ENCODE results near the gene TMEM212.
"Not testable (repeated sequence)": the region's sequence is repeated elsewhere in the genome, so short reads cannot be mapped to it uniquely, and the experiment has no call there.

The TMEM212 gene

GRCh38 chr3:171892457-171892856 lies 49.3 kb downstream of the TMEM212 start:
- no peak for DNase-seq (ENCODE audit: low spot score)

DNA sequence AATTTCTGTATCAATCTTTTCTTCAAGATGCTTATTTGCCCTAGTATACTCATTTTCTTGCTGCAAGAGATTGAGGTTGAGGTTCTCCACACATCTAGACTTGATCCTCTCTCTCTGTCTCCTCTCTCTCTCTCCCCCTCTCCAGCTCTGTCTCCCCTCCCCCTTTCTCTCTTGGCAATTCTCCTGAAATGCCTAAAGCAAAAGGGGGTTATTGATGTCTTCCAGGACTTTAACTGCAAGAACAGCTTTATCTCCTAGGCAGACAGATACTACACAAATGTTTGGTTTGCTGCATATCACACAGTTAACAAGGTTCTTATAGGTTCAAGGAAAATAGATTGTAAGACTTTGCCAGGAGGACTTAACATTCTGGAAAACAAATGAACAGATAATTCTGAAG lies 52.1 kb downstream of the TMEM212 start:
- no peak for DNase-seq (ENCODE audit: low spot score)

GRCh38 chr3:171895900-171896299 lies 52.8 kb downstream of the TMEM212 start:
- DNase-seq (ENCODE audit: low spot score) = no peak

GRCh38 chr3:171896316-171896715 lies 53.2 kb downstream of the TMEM212 start:
- DNase-seq (ENCODE audit: low spot score) = no peak

DNA sequence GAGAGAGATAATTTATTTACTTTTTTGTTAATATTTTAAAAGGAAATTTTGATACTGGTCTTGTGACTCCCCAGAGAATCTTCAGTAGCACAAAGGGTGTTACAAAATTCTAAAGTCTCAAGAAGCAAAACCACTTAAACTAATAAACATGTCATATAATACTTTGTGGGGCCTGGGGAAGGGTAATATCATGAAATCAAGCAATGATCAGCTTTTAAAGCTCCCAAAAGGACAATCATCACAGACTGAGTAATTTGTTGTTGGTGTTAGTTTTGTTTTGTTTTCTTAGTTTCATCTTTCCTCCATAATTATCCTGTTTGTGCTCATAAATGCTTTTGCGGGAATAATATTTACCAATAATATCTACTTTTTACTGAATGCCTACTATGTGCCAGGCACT lies 55.0 kb downstream of the TMEM212 start:
- DNase-seq (ENCODE audit: low spot score) = no peak

DNA sequence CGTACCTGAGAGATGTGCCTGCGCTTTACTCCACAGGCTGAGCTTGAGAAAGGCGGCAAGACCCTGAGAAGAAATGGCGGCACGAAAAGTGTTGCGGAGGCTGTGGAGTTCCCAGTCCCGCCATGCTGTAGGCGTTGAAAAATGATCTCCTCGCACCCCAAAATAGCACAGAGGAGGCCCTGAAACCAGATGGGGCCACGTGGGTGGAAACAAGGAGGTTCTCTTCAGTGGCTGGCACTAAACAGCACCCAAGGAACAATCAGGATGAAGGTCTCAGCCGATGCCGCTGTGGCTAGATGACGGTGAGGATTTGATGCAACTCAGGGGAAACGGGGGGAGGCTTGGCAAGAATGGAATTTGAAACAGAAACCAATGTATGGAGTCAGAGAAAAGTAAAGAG lies 57.3 kb downstream of the TMEM212 start:
- DNase-seq (ENCODE audit: low spot score) = no peak

DNA sequence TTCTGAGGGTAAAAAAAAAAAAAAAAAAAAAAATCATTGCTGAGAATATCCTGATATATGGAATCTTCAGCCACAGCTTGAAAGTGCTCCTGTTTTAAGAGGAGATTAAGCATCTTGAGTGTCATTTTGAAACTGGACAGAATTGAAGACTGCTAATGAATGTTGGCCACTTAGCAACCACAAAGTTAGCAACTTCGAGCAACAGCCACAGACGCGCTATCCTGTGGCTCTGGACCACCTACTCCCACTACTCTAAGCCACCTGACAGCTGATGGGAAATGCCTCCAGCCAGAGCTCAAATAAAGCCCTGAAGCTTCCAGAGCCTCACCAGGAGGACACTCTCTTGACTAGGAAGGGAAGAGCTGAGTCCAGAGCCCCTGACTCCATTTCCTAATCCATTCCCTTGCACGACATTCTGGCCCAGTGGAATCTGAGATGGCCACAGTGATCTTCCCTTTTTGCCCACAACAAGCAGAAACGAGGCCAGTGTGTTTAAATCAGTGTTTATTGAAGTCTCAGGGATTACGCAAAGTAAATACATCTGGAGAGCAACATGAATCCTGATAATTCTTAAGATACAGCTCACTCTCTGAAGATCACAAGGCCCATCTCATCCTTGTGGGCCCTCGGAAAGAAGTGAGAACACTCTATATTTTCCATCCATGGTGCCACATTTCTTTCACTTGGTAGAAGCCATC lies 58.6 kb downstream of the TMEM212 start:
- DNase-seq (ENCODE audit: low spot score) = no peak

GRCh38 chr3:171904829-171905228 lies 61.7 kb downstream of the TMEM212 start:
- DNase-seq (ENCODE audit: low spot score) = no peak

DNA sequence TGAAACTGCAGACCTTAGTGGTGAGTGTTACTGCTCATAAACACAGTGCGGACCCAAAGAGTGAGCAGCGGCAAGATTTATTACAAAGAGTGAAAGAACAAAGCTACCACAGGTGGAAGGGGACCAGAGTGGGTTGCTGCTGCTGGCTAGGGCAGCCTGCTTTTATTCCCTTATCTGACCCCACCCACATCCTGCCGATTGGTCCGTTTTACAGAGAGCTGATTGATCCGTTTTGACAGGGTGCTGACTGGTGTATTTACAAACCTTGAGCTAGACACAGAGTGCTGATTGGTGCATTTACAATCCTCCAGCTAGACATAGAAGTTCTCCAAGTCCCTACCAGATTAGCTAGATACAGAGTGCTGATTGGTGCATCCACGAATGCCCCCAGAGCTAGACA lies 63.4 kb downstream of the TMEM212 start:
- not testable (repeated sequence) for DNase-seq (ENCODE audit: low spot score)

DNA sequence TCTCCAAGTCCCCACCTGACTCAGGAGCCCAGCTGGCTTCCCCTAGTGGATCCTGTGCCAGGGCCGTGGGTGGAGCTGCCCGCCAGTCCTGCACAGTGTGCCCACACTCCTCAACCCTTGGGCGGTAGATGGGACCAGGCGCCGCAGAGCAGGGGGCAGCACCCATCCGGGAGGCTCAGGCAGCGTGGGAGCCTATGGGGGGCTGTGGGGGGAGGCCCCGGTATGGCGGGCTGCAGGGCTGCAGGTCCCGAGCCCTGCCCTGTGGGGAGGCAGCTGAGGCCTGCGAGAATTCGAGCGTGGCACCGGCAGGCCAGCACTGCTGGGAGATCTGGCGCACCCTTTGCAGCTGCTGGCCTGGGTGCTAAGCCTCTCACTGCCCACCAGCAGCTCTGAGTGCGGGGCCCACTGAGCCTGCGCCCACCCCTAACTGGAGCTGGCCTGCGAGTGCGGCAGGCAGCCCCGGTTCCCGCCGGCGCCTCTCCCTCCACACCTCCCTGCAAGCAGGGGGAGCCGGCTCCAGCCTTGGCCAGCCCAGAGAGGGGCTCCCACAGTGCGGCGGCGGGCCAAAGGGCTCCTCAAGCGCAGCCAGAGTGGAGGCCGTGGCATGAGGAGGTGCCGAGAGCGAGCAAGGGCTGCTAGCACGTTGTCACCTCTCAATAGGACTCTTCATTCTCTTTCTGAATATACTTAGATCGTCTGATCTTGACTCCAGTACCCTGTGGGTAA lies 64.0 kb downstream of the TMEM212 start:
- no peak for DNase-seq (ENCODE audit: low spot score)

- DNase-seq (ENCODE audit: low spot score) = no peak
Observed at GRCh38 chr3:171907761-171908160, 64.6 kb downstream of the TMEM212 start.

DNA sequence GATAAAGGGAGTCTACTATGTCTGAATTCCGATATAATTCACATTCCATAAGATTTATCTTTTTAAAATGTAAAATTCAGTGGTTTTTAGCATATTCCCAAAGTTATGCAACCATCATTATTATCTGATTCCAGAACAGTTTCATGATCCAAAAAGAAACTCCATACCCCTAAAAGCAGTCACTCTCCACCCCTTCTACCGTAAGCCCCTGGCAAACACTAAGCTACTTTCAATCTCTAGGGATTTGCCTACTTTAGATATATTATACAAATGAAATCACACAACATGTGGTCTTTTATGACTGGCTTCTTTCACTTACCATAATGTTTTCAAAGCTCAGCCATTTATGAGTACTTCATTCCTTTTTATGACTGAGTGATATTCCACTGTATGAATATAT lies 65.6 kb downstream of the TMEM212 start:
- no peak for DNase-seq (ENCODE audit: low spot score)

All from CD4-positive, alpha-beta T cell treated with Interleukin-6 at 100 ng/mL for 8 hours (primary cell).